ENCODE data around the gene ZNF3.

The ZNF3 gene

GRCh38 chr7:100051611-100052010, 29.9 kb downstream of the ZNF3 start:
- no peak for DNase-seq (ENCODE audit: low spot score)

- DNase-seq (ENCODE audit: low spot score): peak; percentile 92
Observed at GRCh38 chr7:100049441-100050291, 31.9 kb downstream of the ZNF3 start, which contains the start of gene ZSCAN21. Gene ZSCAN21 (plus strand): TSS chr7:100049774. CDS start chr7:100057007, 7,233 bp downstream.

- no peak for DNase-seq (ENCODE audit: low spot score)
Observed at GRCh38 chr7:100048680-100049079, 32.8 kb downstream of the ZNF3 start.

GRCh38 chr7:100044718-100045117, 36.8 kb downstream of the ZNF3 start:
- DNase-seq (ENCODE audit: low spot score): no peak

- no peak for DNase-seq (ENCODE audit: low spot score)
Observed at GRCh38 chr7:100040575-100040974, 40.9 kb downstream of the ZNF3 start.

- no peak for DNase-seq (ENCODE audit: low spot score)
Observed at GRCh38 chr7:100038326-100038725, 43.2 kb downstream of the ZNF3 start.

GRCh38 chr7:100035876-100036275, 45.6 kb downstream of the ZNF3 start:
- no peak for DNase-seq (ENCODE audit: low spot score)

GRCh38 chr7:100034871-100035510, 46.5 kb downstream of the ZNF3 start:
- DNase-seq (ENCODE audit: low spot score): peak; percentile 70

- no peak for DNase-seq (ENCODE audit: low spot score)
Observed at GRCh38 chr7:100033526-100033925, 48.0 kb downstream of the ZNF3 start.

GRCh38 chr7:100029596-100029995, 51.9 kb downstream of the ZNF3 start:
- no peak for DNase-seq (ENCODE audit: low spot score)

- DNase-seq (ENCODE audit: low spot score): no peak
Observed at GRCh38 chr7:100027197-100027596, 54.3 kb downstream of the ZNF3 start.

GRCh38 chr7:100024020-100024619, 57.4 kb downstream of the ZNF3 start:
- DNase-seq (ENCODE audit: low spot score): no peak

- no peak for DNase-seq (ENCODE audit: low spot score)
Observed at GRCh38 chr7:100023526-100023925, 58.0 kb downstream of the ZNF3 start.

- DNase-seq (ENCODE audit: low spot score): no peak
Observed at GRCh38 chr7:100022621-100023020, 58.9 kb downstream of the ZNF3 start.

GRCh38 chr7:100021297-100021696, 60.2 kb downstream of the ZNF3 start:
- no peak for DNase-seq (ENCODE audit: low spot score)

All from RKO (cell line).